ENCODE results near the gene FBXL20.

The FBXL20 gene

GRCh38 chr17:39237586-39237985 lies 163.8 kb downstream of the FBXL20 start:
- no peak for TF ChIP-seq CTCF (IDR thresholded peaks at IDR 0.05; ENCODE audit: extremely low read depth, missing control alignments)
- no peak for DNase-seq (ENCODE audit: low spot score)

- DNase-seq (ENCODE audit: low spot score) = no peak
Observed at GRCh38 chr17:39236981-39237441, 164.4 kb downstream of the FBXL20 start.

GRCh38 chr17:39236450-39236927 lies 164.9 kb downstream of the FBXL20 start:
- TF ChIP-seq CTCF (IDR thresholded peaks at IDR 0.05; ENCODE audit: extremely low read depth, missing control alignments) = no peak
- no peak for DNase-seq (ENCODE audit: low spot score)

More at GRCh38 chr17:39236981-39237441, 164.4 kb downstream of the FBXL20 start:
- TF ChIP-seq CTCF (IDR thresholded peaks at IDR 0.05; ENCODE audit: extremely low read depth, missing control alignments) = no peak

- TF ChIP-seq CTCF (IDR thresholded peaks at IDR 0.05; ENCODE audit: extremely low read depth, missing control alignments) = peak; percentile 35
- DNase-seq (ENCODE audit: low spot score) = peak; percentile 78
Observed at GRCh38 chr17:39235555-39236449, 165.6 kb downstream of the FBXL20 start.

GRCh38 chr17:39231591-39232551 lies 169.6 kb downstream of the FBXL20 start:
- TF ChIP-seq CTCF (IDR thresholded peaks at IDR 0.05; ENCODE audit: extremely low read depth, missing control alignments) = peak; percentile 62
- peak; percentile 83 for DNase-seq (ENCODE audit: low spot score)

GRCh38 chr17:39231091-39231561 lies 170.3 kb downstream of the FBXL20 start:
- no peak for DNase-seq (ENCODE audit: low spot score)
- no peak for TF ChIP-seq CTCF (IDR thresholded peaks at IDR 0.05; ENCODE audit: extremely low read depth, missing control alignments)

All from GM20000 (cell line).